SJSA1 (cell line): ENCODE results near the gene FAM219A. TPM values are rescaled to one million over a fixed set of nuclear protein-coding genes. Genes with fewer than 3 reads are reported as not detected.
A peak's percentile ranks its signal among the peaks of the same experiment; 100 is the strongest.

ENCODE experiments used
- DNase-seq, 2 experiments: peaks; one replicate each; pipeline ENCODE4 v3.0.0-alpha.2; 2015 to 2020; ENCODE audit warnings: low spot score in 2 of 2, low read depth in 1 of 2
- H3K27ac ChIP-seq: fragments of 250-450 bp; sonication (Bioruptor Pico); 2 replicates; pipeline ENCODE4 v1.5.1; 2020; ENCODE audit warnings: mild to moderate bottlenecking, moderate library complexity
- H3K27me3 ChIP-seq: fragments of 250-450 bp; sonication (Bioruptor Pico); replicated peaks from 2 replicates; pipeline ENCODE4 v1.5.1; 2020; ENCODE audit warnings: mild to moderate bottlenecking, moderate library complexity
- H3K36me3 ChIP-seq: fragments of 250-450 bp; sonication (Bioruptor Pico); 2 replicates; pipeline ENCODE4 v1.5.1; 2020; ENCODE audit warnings: mild to moderate bottlenecking
- H3K4me1 ChIP-seq: fragments of 250-450 bp; sonication (Bioruptor Pico); replicated peaks from 2 replicates; pipeline ENCODE4 v1.6.1; 2021; ENCODE audit warnings: mild to moderate bottlenecking
- H3K4me3 ChIP-seq: fragments of 250-450 bp; sonication (Bioruptor Pico); 2 replicates; pipeline ENCODE4 v1.5.1; 2020; ENCODE audit warnings: mild to moderate bottlenecking
- H3K9me3 ChIP-seq: fragments of 250-450 bp; sonication (Bioruptor Pico); replicated peaks from 2 replicates; pipeline ENCODE4 v1.5.1; 2020; ENCODE audit warnings: mild to moderate bottlenecking
- total RNA-seq: library from RNA; depleted of rRNA; stranded (reverse); fragments of >200 nt; shearing (Covaris generic); gene quantifications from 2 replicates; pipeline ENCODE4 v1.2.3, GENCODE V29; 2014

FAM219A gene
- total RNA-seq, 1 experiment from 2014 or later, result 13.3 TPM

DNA sequence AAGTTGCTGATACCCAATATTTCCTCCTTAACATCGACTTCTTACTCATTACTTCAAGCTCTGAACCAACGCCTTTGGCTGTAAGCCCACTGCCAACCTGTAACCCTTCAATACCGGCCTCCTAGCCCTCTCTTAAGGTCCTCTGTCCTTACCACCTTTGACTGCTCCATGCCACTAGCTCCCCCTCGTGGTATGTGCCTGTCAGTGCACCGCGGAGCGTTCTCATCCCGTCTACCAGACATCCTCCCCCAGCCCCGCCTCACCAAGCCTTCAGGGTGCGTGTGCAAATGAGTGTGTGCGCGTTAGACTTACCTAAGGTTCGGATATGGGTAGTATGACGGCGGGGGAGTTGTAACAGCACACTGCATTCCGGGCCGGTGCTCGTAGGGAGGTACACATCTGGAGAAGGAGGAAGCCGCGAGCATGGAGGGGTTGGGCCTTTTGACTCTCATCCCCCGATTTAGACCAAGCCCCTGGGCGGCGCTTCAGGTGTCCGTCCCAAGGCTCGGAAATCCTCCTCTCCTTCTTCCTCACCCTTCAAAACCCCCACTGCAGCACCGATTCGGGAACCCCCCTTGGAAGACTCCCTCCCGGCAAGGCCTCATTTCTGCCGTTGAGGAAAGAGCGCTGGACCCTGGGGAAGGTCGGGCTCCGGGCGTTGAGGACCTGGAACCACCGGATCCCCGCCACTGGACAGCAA, 78.9 kb downstream of the FAM219A start:
- Histone ChIP-seq H3K4me1 (0 out of 2 replicates have a peak, but pooled peaks cover 7% of the 10 kb centered on the region), H3K27ac (no peak overlapping the region), H3K4me3 (no peak overlapping the region), H3K9me3 (no peaks in the 10 kb centered on the region), H3K36me3 (no peaks in the 10 kb centered on the region), H3K27me3 (no peaks in the 10 kb centered on the region)
- DNase-seq, result peak; percentile 28 to 57

DNA sequence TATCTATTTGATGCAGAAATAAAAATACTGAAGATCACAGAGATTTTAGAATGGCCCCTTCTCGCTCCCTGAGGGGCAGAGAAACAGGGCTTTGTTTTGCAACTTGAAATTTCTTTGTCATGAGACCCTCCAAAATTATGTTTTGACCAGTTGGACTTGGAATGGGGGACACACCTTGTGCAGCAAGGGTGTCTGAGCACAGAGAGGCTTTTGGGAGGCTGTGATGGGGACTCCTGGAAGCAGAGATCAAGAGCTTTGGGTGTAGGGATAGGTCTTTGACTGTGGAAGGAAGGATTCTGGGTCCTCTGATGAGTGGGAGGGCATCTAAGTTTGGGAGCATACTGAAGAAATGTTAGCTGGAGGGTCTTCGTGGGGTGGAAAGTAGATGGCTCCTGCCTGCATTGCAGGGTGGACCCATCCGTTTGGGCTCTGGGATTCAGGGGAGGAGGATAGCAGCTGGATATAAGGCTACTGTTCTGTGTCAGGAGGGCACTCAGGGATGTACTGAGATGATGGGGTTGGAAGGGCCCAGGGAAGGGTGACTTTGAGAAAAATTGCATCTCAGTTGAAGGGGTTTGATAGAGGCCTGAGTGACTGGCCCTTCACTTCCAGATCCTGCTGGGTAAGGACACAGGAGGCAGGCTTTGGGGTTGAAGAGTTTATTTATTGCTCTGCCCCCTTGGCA, 79.9 kb downstream of the FAM219A start:
- no peaks in the 10 kb centered on the region for H3K9me3 ChIP-seq
- DNase-seq, result no peak
- 0 out of 2 replicates have a peak, but pooled peaks cover 7% of the 10 kb centered on the region for H3K4me1 ChIP-seq
- H3K36me3 ChIP-seq, result no peaks in the 10 kb centered on the region
- no peak overlapping the region for H3K4me3 ChIP-seq
- no peaks in the 10 kb centered on the region for H3K27me3 ChIP-seq
- H3K27ac ChIP-seq, result no peak overlapping the region

DNA sequence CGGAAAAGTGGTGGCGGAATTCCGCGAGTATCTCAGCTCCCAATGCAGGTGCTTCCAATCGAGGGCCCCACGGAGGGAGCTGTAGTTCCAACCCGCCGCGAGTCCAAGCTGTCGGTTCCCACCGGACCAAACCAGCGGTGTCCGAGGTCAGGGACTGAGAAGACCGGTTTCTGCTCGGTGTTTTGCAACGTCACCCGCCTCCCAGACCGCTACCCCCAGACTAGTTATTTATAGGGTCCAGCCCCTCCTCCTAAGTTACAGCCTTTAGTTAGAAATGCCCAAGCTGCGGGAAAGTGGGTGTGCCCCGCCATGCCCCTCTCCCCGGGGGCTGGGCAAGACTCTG, 81.0 kb downstream of the FAM219A start:
- H3K27ac ChIP-seq, result no peak overlapping the region

DNA sequence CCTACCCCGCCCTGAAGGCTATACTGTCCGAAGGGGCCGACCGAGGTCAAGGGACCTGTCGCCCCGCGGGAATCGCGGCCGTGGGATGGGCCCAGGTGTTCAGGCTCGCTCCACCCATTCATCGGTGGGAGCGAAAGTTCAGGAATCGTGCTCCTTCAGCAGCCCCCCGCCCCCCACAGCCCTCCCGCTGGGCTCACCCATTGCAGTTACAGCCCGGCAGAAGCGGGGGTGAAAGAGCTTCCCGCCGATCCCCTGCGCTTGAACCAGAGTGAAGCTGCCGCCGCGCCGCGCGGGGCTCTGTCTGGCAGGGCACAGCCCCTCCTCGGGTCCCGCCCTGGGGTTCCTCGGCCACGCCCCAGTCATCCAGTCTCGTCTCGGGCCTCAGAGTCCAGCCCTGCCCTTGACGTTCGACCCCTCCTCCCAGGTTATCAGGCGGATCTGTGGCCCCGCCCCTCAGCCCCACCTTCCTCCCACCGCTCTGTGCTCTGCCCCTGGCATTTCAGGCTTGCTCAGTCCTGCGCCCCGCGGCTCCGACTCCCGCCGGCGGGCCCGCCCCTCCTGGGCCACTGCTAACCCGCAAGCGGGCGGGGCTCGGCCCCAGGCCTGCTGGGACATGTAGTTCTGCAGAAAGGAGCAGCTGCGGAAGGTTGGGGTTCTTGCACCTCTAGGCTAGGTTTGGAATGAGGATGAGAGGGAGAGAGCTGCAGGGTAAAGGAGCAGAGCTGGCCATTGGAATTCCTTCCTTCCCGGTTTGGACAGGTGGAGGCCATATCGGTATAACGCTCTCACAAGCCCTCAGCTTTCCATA, 81.6 kb downstream of the FAM219A start, which contains the start of gene MYORG:
MYORG (minus strand) TSS at position 303 of the 808 bp plus-strand sequence. CDS start 3,955 bp downstream, outside the sequence.
- no peaks in the 10 kb centered on the region for H3K27me3 ChIP-seq
- peak; percentile 80 to 91 for DNase-seq
- H3K9me3 ChIP-seq, result no peaks in the 10 kb centered on the region
- 0 out of 2 replicates have a peak, but pooled peaks cover 7% of the 10 kb centered on the region for H3K4me1 ChIP-seq
- H3K4me3 ChIP-seq, result peak within 1 kb of the TSS; percentile 49
- H3K27ac ChIP-seq, result no peak within 1 kb of the TSS
- H3K36me3 ChIP-seq, result no peaks in the 10 kb centered on the region

More for the DNA sequence above, 81.0 kb downstream of the FAM219A start:
- Histone ChIP-seq H3K27me3 (no peaks in the 10 kb centered on the region), H3K9me3 (no peaks in the 10 kb centered on the region), H3K4me3 (peak overlapping the region; percentile 49), H3K36me3 (no peaks in the 10 kb centered on the region), H3K4me1 (0 out of 2 replicates have a peak, but pooled peaks cover 7% of the 10 kb centered on the region)
- no peak for DNase-seq

DNA sequence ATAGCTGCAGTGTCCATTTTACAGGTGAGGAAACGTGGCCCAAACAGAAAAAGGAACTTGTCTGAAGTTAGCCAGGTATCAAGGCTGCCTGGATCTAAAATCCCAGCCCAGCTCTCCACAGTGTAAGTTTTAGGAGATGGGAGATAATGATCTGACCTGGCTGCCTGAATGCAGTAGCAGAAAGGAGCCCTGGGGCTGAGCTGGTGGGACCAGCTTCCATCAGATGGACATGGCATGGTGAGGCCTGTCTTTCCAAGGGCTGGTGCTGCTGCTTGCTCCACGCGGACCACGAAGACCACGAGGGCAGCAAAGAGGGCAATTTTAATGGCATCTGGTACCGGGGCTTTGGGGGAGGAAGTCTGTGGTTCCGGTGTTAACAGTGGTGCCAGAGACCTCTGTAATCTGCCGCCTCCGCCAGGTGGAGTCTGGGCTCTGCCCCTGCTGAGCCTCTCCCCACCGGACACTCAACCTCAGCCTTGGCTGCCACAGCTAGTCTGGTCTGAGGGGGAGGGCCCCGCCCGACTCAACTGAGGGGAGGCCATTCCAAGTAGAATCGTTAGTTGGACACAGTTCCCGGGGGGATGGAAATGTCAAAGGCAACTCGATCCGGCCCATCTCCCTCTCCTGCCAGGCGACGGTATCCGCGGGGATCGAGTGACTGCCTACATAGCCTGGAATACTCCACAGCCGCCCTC, 82.3 kb downstream of the FAM219A start:
- H3K4me3 ChIP-seq, result peak overlapping the region; percentile 49
- H3K36me3 ChIP-seq, result no peaks in the 10 kb centered on the region
- DNase-seq, result peak in 1 of 2 experiments; percentile 7
- H3K9me3 ChIP-seq, result no peaks in the 10 kb centered on the region
- H3K4me1 ChIP-seq, result 0 out of 2 replicates have a peak, but pooled peaks cover 7% of the 10 kb centered on the region
- H3K27me3 ChIP-seq, result no peaks in the 10 kb centered on the region
- no peak overlapping the region for H3K27ac ChIP-seq

DNA sequence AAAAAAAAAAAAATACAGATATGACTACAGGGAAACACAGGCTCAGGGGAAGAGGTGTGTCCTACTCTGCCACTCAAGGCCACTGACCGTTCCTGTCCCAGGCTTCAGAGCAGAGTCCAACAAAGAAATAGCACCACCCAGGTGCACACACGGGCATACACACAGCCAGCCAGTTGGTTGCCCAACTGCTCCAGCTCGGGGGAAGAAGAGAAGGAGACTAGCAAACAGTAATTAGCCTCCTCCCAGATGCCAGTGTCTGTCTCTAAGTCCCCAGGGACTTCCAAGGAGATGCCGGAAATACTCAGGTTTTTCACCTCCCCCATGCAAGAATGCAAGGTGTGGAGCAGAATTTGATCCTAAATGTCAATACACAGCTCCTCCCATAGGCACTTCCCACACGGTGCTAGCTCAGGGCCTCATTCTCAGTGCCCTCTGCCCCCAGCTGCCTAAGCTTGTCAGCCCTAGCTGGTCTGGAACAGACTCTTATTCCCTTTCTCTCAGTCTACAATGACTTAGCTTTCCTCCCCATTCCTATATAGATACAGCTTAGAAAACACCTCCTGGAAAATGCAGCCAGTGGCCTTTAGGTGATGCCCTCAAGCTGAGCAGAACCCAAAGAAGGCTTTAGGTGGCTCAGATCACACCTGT, 83.3 kb downstream of the FAM219A start:
- no peaks in the 10 kb centered on the region for H3K27me3 ChIP-seq
- no peak overlapping the region for H3K4me3 ChIP-seq
- H3K4me1 ChIP-seq, result 0 out of 2 replicates have a peak, but pooled peaks cover 5% of the 10 kb centered on the region
- no peak overlapping the region for H3K27ac ChIP-seq
- no peaks in the 10 kb centered on the region for H3K36me3 ChIP-seq
- H3K9me3 ChIP-seq, result no peaks in the 10 kb centered on the region
- no peak for DNase-seq

DNA sequence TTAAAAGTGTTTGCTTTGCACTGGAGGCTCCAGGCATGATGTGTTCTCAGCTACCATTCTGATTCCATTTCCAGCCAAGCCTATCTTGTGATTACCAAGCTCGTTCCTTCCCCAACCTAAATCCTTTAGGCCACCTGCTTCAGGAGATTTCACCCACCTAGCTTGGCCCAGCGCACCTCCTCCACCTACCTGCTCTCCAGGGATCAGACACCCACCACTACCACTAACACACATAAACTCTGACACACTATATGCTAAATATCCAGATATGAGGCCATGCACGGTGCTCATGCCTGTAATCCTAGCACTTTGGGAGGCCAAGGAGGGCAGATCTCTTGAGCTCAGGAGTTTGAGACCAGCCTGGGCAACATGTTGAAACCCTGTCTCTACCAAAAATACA, 84.0 kb downstream of the FAM219A start:
- no peaks in the 10 kb centered on the region for H3K27me3 ChIP-seq
- no peak for DNase-seq
- no peak overlapping the region for H3K27ac ChIP-seq
- H3K4me1 ChIP-seq, result 0 out of 2 replicates have a peak, but pooled peaks cover 5% of the 10 kb centered on the region
- no peaks in the 10 kb centered on the region for H3K9me3 ChIP-seq
- no peak overlapping the region for H3K4me3 ChIP-seq
- no peaks in the 10 kb centered on the region for H3K36me3 ChIP-seq

DNA sequence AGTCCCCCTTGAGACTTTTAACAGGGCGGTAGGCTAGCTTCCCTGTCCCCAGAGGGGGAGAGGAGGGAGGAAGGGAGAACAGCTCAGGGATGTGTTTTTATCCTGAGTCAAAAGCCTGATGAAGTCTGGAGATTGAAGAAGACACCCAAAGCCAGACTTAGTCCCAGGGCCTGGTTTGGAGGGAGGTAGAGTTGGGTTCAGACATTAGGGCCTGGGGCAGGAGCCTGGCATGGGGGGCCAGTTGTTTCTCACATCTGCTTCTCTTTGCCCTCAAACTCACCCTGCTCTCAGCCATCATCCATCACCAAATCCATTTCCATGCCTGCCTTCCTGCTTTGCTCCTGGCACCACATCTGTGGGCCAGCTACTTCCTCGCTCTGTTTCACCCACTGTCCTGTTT, 84.6 kb downstream of the FAM219A start:
- H3K36me3 ChIP-seq, result no peaks in the 10 kb centered on the region
- H3K4me3 ChIP-seq, result no peak overlapping the region
- DNase-seq, result no peak
- H3K9me3 ChIP-seq, result no peaks in the 10 kb centered on the region
- no peak overlapping the region for H3K27ac ChIP-seq
- 0 out of 2 replicates have a peak, but pooled peaks cover 5% of the 10 kb centered on the region for H3K4me1 ChIP-seq
- no peaks in the 10 kb centered on the region for H3K27me3 ChIP-seq

DNA sequence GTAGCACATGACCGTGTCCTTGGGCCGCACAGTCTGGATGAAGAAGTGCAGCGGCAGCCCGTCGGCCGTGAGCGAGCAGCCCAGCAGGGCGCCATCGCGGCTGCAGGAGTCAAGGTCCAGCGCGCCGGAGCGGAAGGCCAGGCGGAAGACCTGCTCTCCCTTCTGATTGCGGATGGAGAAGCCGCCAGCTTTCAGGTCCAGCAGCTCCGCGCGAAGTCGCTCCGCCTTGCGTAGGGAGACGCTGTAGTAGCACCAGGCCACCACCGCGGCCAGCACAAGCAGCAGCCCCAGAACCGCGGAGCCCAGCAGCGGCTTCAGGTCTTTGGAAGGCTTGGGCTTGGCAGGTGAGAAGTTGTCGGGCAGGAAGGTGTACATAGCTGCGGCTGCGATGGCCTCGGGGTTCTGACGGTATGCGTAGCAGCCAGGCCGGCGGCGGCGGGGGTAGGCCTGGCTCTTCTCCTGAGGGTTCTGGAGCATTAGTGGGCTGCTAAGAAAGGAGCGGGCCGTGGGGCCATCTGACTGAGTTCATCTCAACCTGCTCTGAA, 85.8 kb downstream of the FAM219A start:
- no peak overlapping the region for H3K27ac ChIP-seq
- DNase-seq, result no peak
- no peaks in the 10 kb centered on the region for H3K9me3 ChIP-seq
- no peak overlapping the region for H3K4me3 ChIP-seq
- H3K4me1 ChIP-seq, result 0 out of 2 replicates have a peak, but pooled peaks cover 5% of the 10 kb centered on the region
- H3K27me3 ChIP-seq, result no peaks in the 10 kb centered on the region
- no peaks in the 10 kb centered on the region for H3K36me3 ChIP-seq

DNA sequence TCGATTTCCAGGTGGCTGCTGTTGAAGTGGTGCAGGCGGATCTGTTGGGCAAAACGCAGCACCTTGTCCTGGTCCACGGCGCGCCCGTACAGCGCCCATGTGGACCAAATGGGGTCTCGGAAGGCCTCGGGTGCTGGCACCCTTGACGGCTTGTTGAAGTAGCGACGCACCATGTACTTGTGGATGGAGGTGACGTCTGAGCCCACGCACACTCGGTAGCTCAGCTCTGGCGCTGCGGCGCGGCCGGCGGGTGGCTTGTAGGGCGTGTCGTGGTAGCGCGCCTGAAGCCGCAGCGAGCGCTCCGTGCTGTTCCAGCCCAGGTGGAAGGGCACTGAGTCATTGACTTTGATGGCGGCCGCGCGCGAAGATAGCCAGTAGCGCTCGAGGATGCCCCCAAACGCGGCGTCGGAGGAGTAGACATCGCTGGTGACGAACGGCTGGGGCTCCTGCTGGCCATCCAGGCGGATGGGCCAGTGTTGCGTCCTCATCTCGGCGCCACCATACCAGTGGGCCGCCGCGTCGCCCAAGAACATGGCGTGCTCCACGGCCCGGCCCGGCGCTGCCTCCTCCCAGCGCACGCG, 86.4 kb downstream of the FAM219A start:
- Histone ChIP-seq H3K27me3 (no peaks in the 10 kb centered on the region), H3K27ac (no peak overlapping the region), H3K4me1 (0 out of 2 replicates have a peak, but pooled peaks cover 5% of the 10 kb centered on the region), H3K4me3 (no peak overlapping the region), H3K9me3 (no peaks in the 10 kb centered on the region), H3K36me3 (no peaks in the 10 kb centered on the region)
- DNase-seq, result no peak

DNA sequence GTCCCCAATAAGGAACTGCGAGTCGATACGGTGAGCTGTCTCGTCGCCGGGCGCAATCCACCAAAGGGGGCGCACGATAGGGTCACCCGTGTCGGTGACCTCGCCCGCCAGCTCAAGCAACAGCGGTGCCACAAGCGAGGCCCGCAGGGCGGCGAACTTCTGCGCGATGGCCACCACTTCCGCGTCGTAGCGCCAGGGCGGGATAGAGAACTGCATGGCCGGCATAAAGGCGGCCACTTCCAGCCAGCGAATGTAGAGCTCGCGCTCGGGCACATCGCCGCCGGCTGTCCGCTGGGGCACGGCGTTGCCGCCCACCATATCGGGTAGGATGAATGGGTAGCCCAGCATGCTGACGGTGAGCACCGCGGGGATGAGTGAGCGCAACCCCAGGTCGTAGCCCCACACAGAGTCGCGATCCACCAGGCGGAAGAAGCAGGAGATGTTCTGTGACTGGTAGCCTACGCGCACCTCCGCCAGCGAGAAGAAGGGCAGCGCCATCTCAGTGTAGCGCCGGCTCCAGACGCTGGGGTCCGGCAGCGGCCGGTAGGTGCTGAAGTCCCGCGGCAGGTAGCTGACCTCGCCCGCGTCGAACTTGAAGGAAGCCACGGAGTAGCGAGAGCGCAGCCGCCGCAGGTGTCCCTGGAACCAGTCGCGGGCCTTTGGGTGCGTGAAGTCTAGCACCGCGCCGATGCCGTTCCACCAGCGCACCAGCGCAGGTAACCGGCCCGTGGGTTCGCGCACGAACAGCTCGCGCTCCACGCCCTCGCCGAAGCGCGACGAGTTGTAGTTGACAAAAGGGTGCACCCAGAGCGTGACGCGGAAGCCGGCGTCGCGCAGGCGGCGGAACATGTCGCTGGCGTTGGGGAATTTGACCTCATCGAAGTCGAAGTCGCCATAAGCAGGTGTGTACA, 87.1 kb downstream of the FAM219A start:
- Histone ChIP-seq H3K36me3 (no peaks in the 10 kb centered on the region), H3K4me3 (no peak overlapping the region), H3K9me3 (no peaks in the 10 kb centered on the region), H3K27ac (no peak overlapping the region), H3K27me3 (no peaks in the 10 kb centered on the region), H3K4me1 (0 out of 2 replicates have a peak, but pooled peaks cover 3% of the 10 kb centered on the region)
- no peak for DNase-seq
